SK-N-SH treated with all-trans-retinoic acid at 6 μM for 48 hours (cell line): ENCODE results near the gene ABHD2.

ENCODE experiments used
- ATAC-seq: fragments of 200-7000 bp; cut with Tn5 transposase; 3 replicates; pipeline ENCODE4 v1.9.1; 2020; ENCODE audit warnings: mild to moderate bottlenecking, moderate library complexity
- ARNTL ChIP-seq: fragments of 450-650 bp; formaldehyde crosslinking; IDR thresholded peaks from 2 replicates; pipeline ENCODE4 v1.5.0; 2020; ENCODE audit warnings: low read depth, mild to moderate bottlenecking, moderate library complexity, borderline replicate concordance
- BACH2 ChIP-seq: fragments of 250-450 bp; sonication (Bioruptor Pico); IDR thresholded peaks from 2 replicates; pipeline ENCODE4 v1.9.0; 2021; ENCODE audit warnings: mild to moderate bottlenecking, borderline replicate concordance
- CSDC2 ChIP-seq: fragments of 250-450 bp; sonication (Bioruptor Pico); IDR thresholded peaks from 2 replicates; pipeline ENCODE4 v1.5.0; 2020; ENCODE audit warnings: mild to moderate bottlenecking, moderate library complexity
- ESRRG ChIP-seq: fragments of 250-450 bp; sonication (Bioruptor Pico); IDR thresholded peaks from 2 replicates; pipeline ENCODE4 v1.6.1; 2021; ENCODE audit warnings: mild to moderate bottlenecking
- ISL1 ChIP-seq: fragments of 250-450 bp; sonication (Bioruptor Pico); IDR thresholded peaks from 2 replicates; pipeline ENCODE4 v2.1.2; 2022; ENCODE audit warnings: mild to moderate bottlenecking, moderate library complexity
- OSR1 ChIP-seq: fragments of 250-450 bp; sonication (Bioruptor Pico); IDR thresholded peaks from 2 replicates; pipeline ENCODE4 v1.8.0; 2022; ENCODE audit warnings: moderate library complexity, mild to moderate bottlenecking, inconsistent platforms
- PPARA ChIP-seq: fragments of 250-450 bp; sonication (Bioruptor Pico); IDR thresholded peaks from 2 replicates; pipeline ENCODE4 v1.5.0; 2020; ENCODE audit warnings: mild to moderate bottlenecking, borderline replicate concordance
- RARB ChIP-seq: fragments of 250-450 bp; sonication (Bioruptor Pico); IDR thresholded peaks from 2 replicates; pipeline ENCODE4 v1.8.0; 2021; ENCODE audit warnings: mild to moderate bottlenecking, moderate library complexity
- TCF4 ChIP-seq: fragments of 250-450 bp; sonication (Bioruptor Pico); IDR thresholded peaks from 2 replicates; pipeline ENCODE4 v1.8.0; 2021; ENCODE audit warnings: mild to moderate bottlenecking, moderate library complexity, borderline replicate concordance
- TOX ChIP-seq: fragments of 250-450 bp; sonication (Bioruptor Pico); IDR thresholded peaks from 2 replicates; pipeline ENCODE4 v1.8.0; 2021; ENCODE audit warnings: mild to moderate bottlenecking, moderate library complexity, borderline replicate concordance
- ZFP30 ChIP-seq: fragments of 450-650 bp; formaldehyde crosslinking; IDR thresholded peaks from 2 replicates; pipeline ENCODE4 v1.5.0; 2022; ENCODE audit warnings: mild to moderate bottlenecking, moderate library complexity
- ZNF565 ChIP-seq: fragments of 450-650 bp; formaldehyde crosslinking; conservative IDR thresholded peaks from 2 replicates; pipeline ENCODE4 v1.5.0; 2020; ENCODE audit warnings: low read depth, mild to moderate bottlenecking, moderate library complexity
- ZNF70 ChIP-seq: fragments of 450-650 bp; formaldehyde crosslinking; IDR thresholded peaks from 2 replicates; pipeline ENCODE4 v1.5.0; 2020; ENCODE audit warnings: mild to moderate bottlenecking, moderate library complexity
- ZNF8 ChIP-seq: fragments of 450-650 bp; formaldehyde crosslinking; IDR thresholded peaks from 2 replicates; pipeline ENCODE4 v1.5.0; 2020; ENCODE audit warnings: mild to moderate bottlenecking, moderate library complexity
- TF ChIP-seq, protein P1 (sequence below): fragments of 250-450 bp; sonication (Bioruptor Pico); IDR thresholded peaks from 2 replicates; pipeline ENCODE4 v1.8.0; 2021; ENCODE audit warnings: low read depth, mild to moderate bottlenecking, moderate library complexity, borderline replicate concordance
- TF ChIP-seq, protein P2 (sequence below): fragments of 250-450 bp; sonication (Bioruptor Pico); IDR thresholded peaks from 2 replicates; pipeline ENCODE4 v1.5.0; 2020; ENCODE audit warnings: mild to moderate bottlenecking, moderate library complexity
- TF ChIP-seq, protein P3 (sequence below): fragments of 250-450 bp; sonication (Bioruptor Pico); IDR thresholded peaks from 2 replicates; pipeline ENCODE4 v1.5.1; 2020; ENCODE audit warnings: low read depth, mild to moderate bottlenecking, moderate library complexity
- TF ChIP-seq, protein P4 (sequence below): fragments of 250-450 bp; sonication (Bioruptor Pico); IDR thresholded peaks from 2 replicates; pipeline ENCODE4 v1.5.1; 2021; ENCODE audit warnings: mild to moderate bottlenecking, moderate library complexity
- TF ChIP-seq, protein P5 (sequence below): fragments of 250-450 bp; sonication (Bioruptor Pico); IDR thresholded peaks from 2 replicates; pipeline ENCODE4 v1.8.0; 2020; ENCODE audit warnings: mild to moderate bottlenecking, moderate library complexity, borderline replicate concordance

ABHD2 gene

DNA sequence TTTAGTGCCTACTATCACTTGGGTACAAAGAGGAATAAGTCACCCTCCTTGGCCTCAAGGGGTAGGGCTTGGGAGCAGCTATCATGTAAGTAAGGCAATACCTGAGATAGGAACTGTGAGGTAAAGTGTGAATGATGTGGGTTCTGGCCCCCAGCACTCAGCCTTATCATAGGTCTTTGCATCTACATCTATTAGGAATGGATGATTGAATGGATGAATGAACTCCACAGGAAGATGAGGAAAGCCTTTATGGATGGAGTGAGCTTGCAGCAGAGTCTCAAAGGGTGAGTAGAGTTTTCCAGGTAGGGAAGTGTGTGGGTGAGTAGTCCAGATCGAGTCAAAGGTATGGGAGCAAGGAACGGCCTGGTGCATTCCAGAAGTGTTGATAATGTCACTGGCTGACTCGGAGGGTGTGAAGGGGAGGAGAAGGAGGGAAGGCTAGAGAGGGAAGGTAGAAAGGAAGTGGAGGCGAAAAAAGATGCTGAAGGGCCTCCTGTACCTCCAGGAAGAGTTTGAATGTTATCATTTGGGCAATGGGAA, 13.1 kb upstream of the ABHD2 start:
- TF ChIP-seq, protein P1, sequence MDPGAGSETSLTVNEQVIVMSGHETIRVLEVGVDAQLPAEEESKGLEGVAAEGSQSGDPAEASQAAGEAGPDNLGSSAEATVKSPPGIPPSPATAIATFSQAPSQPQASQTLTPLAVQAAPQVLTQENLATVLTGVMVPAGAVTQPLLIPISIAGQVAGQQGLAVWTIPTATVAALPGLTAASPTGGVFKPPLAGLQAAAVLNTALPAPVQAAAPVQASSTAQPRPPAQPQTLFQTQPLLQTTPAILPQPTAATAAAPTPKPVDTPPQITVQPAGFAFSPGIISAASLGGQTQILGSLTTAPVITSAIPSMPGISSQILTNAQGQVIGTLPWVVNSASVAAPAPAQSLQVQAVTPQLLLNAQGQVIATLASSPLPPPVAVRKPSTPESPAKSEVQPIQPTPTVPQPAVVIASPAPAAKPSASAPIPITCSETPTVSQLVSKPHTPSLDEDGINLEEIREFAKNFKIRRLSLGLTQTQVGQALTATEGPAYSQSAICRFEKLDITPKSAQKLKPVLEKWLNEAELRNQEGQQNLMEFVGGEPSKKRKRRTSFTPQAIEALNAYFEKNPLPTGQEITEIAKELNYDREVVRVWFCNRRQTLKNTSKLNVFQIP (CRISPR knock-in tag) = no peak
- TF ChIP-seq, protein P2, sequence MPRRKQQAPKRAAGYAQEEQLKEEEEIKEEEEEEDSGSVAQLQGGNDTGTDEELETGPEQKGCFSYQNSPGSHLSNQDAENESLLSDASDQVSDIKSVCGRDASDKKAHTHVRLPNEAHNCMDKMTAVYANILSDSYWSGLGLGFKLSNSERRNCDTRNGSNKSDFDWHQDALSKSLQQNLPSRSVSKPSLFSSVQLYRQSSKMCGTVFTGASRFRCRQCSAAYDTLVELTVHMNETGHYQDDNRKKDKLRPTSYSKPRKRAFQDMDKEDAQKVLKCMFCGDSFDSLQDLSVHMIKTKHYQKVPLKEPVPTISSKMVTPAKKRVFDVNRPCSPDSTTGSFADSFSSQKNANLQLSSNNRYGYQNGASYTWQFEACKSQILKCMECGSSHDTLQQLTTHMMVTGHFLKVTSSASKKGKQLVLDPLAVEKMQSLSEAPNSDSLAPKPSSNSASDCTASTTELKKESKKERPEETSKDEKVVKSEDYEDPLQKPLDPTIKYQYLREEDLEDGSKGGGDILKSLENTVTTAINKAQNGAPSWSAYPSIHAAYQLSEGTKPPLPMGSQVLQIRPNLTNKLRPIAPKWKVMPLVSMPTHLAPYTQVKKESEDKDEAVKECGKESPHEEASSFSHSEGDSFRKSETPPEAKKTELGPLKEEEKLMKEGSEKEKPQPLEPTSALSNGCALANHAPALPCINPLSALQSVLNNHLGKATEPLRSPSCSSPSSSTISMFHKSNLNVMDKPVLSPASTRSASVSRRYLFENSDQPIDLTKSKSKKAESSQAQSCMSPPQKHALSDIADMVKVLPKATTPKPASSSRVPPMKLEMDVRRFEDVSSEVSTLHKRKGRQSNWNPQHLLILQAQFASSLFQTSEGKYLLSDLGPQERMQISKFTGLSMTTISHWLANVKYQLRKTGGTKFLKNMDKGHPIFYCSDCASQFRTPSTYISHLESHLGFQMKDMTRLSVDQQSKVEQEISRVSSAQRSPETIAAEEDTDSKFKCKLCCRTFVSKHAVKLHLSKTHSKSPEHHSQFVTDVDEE (CRISPR knock-in tag) = no peak
- TF ChIP-seq ZNF8 (CRISPR knock-in tag) = no peak
- no peak for TF ChIP-seq CSDC2 (CRISPR knock-in tag)
- no peak for TF ChIP-seq OSR1 (CRISPR knock-in tag)
- no peak for TF ChIP-seq PPARA (CRISPR knock-in tag)
- no peak for TF ChIP-seq BACH2 (CRISPR knock-in tag)
- TF ChIP-seq ZNF70 = no peak
- no peak for TF ChIP-seq ARNTL (CRISPR knock-in tag)
- no peak for TF ChIP-seq TCF4 (CRISPR knock-in tag)
- TF ChIP-seq, protein P3, sequence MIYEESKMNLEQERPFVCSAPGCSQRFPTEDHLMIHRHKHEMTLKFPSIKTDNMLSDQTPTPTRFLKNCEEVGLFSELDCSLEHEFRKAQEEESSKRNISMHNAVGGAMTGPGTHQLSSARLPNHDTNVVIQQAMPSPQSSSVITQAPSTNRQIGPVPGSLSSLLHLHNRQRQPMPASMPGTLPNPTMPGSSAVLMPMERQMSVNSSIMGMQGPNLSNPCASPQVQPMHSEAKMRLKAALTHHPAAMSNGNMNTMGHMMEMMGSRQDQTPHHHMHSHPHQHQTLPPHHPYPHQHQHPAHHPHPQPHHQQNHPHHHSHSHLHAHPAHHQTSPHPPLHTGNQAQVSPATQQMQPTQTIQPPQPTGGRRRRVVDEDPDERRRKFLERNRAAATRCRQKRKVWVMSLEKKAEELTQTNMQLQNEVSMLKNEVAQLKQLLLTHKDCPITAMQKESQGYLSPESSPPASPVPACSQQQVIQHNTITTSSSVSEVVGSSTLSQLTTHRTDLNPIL = no peak
- TF ChIP-seq, protein P4, sequence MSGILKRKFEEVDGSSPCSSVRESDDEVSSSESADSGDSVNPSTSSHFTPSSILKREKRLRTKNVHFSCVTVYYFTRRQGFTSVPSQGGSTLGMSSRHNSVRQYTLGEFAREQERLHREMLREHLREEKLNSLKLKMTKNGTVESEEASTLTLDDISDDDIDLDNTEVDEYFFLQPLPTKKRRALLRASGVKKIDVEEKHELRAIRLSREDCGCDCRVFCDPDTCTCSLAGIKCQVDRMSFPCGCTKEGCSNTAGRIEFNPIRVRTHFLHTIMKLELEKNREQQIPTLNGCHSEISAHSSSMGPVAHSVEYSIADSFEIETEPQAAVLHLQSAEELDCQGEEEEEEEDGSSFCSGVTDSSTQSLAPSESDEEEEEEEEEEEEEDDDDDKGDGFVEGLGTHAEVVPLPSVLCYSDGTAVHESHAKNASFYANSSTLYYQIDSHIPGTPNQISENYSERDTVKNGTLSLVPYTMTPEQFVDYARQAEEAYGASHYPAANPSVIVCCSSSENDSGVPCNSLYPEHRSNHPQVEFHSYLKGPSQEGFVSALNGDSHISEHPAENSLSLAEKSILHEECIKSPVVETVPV (CRISPR knock-in tag) = no peak
- no peak for TF ChIP-seq ZFP30 (CRISPR knock-in tag)
- TF ChIP-seq ZNF565 (CRISPR knock-in tag) = no peak
- TF ChIP-seq RARB = no peak
- TF ChIP-seq, protein P5, sequence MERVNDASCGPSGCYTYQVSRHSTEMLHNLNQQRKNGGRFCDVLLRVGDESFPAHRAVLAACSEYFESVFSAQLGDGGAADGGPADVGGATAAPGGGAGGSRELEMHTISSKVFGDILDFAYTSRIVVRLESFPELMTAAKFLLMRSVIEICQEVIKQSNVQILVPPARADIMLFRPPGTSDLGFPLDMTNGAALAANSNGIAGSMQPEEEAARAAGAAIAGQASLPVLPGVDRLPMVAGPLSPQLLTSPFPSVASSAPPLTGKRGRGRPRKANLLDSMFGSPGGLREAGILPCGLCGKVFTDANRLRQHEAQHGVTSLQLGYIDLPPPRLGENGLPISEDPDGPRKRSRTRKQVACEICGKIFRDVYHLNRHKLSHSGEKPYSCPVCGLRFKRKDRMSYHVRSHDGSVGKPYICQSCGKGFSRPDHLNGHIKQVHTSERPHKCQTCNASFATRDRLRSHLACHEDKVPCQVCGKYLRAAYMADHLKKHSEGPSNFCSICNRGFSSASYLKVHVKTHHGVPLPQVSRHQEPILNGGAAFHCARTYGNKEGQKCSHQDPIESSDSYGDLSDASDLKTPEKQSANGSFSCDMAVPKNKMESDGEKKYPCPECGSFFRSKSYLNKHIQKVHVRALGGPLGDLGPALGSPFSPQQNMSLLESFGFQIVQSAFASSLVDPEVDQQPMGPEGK (CRISPR knock-in tag) = no peak
- no peak for TF ChIP-seq ISL1 (CRISPR knock-in tag)
- ATAC-seq = no peak

DNA sequence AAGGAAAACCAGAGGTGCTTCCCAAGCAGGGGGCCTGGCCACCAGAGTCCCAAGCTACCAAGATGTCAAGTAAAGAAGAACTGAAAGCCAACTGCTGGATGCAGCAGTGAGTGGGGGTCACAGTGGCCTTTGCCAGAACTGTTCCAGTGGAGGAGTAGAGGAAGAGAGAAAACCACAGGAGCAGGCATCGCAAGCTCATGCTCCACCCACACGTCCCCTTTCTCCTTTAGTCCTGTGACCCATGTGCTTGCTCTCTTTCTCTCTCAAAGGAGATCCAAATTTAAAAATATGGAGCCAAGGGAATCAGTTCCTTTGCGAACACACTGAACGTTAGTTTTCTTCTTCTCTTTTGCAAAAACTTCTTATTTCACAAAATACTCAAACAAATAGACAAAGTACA, 12.4 kb upstream of the ABHD2 start:
- no peak for ATAC-seq
- TF ChIP-seq ZNF8 (CRISPR knock-in tag) (no peak), TCF4 (CRISPR knock-in tag) (no peak)
- TF ChIP-seq, protein P3 = no peak

DNA sequence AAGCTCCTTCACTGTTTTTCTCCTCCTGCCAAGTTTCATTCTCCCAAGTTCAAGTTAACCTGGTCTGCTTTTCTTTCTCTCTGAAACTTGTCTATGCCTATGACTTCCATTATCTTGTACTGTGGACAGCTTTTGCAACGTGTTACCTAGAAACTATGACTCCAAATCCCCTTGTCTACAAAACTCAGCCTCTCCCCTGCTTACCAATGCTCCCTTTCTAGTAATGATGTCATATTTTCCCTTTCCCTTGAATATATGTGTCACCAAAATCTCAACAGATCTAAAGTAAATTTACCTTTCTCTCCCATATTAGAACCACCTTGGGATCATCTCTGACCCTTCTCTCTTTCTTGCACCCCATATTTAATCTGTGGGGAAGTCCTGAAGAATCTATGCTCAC, 10.5 kb upstream of the ABHD2 start:
- no peak for ATAC-seq
- TF ChIP-seq, protein P5 (CRISPR knock-in tag) = no peak
- no peak for TF ChIP-seq TOX (CRISPR knock-in tag)
- TF ChIP-seq, protein P4 (CRISPR knock-in tag) = no peak
- no peak for TF ChIP-seq ZNF565 (CRISPR knock-in tag)
- TF ChIP-seq ESRRG (CRISPR knock-in tag) = no peak
- no peak for TF ChIP-seq PPARA (CRISPR knock-in tag)
